ENCODE measurements around the gene C1orf50. TPM values are rescaled to one million over a fixed set of nuclear protein-coding genes. Genes with fewer than 3 reads are reported as not detected.

C1orf50 gene
- total RNA-seq, 1 experiment from 2014 or later: 3.4 TPM

DNA sequence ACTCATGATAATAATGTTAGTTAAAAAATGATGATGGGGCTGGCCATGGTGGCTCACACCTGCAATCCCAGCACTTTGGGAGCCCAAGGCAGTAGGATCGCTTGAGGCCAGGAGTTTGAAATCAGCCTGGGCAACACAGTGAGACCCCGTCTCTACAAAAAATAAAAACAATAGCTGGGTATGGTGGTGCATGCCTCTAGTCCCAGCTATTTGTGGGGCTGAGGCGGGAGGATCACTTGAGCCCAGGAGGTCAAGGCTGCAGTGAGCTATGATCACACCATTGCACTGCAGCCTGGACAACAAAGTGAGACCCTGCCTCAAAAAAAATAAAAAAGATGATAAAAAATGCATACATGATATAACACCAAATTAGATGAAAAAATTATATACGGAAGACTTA, 5.5 kb upstream of the C1orf50 start:
- CTCF ChIA-PET: no interaction called here
- Histone ChIP-seq H4K20me1 (ENCODE audit: low read length) (peaks cover 6% of the 10 kb centered on the region; the same call in 1 of the 2 replicates), H3K79me2 (ENCODE audit: low read length) (peaks cover 23% of the 10 kb centered on the region), H3K9me2 (replicated peaks; ENCODE audit: low read length) (no peaks in the 10 kb centered on the region), H2AFZ (ENCODE audit: low read length) (no peak overlapping the region), H3K9me3 (ENCODE audit: low read length) (no peaks in the 10 kb centered on the region), H3F3A (ENCODE audit: low read length, unreplicated experiment) (no peaks in the 10 kb centered on the region), H3K4me3 (ENCODE audit: low read length) (no peak overlapping the region), H3K27ac (ENCODE audit: low read length) (no peak overlapping the region), H3K36me3 (ENCODE audit: low read depth, low read length) (no peaks in the 10 kb centered on the region; the same call in 1 of the 2 replicates), H3K4me1 (ENCODE audit: insufficient read depth, low read length) (peaks cover 11% of the 10 kb centered on the region), H3K27me3 (ENCODE audit: low read length) (no peaks in the 10 kb centered on the region), H3K4me2 (ENCODE audit: low read length) (no peak overlapping the region), H3K9ac (ENCODE audit: low read length) (no peak overlapping the region)
- DNase-seq: no peak
- ATAC-seq: no peak
- TF ChIP-seq EZH2 (IDR thresholded peaks at IDR 0.05; ENCODE audit: low read length, unreplicated experiment) (no peak), EZH2phosphoT487 (IDR thresholded peaks at IDR 0.05; ENCODE audit: borderline replicate concordance, low read length) (no peak)
- TF ChIP-seq, protein P1, sequence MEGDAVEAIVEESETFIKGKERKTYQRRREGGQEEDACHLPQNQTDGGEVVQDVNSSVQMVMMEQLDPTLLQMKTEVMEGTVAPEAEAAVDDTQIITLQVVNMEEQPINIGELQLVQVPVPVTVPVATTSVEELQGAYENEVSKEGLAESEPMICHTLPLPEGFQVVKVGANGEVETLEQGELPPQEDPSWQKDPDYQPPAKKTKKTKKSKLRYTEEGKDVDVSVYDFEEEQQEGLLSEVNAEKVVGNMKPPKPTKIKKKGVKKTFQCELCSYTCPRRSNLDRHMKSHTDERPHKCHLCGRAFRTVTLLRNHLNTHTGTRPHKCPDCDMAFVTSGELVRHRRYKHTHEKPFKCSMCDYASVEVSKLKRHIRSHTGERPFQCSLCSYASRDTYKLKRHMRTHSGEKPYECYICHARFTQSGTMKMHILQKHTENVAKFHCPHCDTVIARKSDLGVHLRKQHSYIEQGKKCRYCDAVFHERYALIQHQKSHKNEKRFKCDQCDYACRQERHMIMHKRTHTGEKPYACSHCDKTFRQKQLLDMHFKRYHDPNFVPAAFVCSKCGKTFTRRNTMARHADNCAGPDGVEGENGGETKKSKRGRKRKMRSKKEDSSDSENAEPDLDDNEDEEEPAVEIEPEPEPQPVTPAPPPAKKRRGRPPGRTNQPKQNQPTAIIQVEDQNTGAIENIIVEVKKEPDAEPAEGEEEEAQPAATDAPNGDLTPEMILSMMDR (conservative IDR thresholded peaks at IDR 0.05; ENCODE audit: low read depth, low read length): no peak
- BruUV-seq (replicated peaks): no TSS peak
- POLR2A ChIA-PET (ENCODE audit: unreplicated experiment): no interaction called here
- intact Hi-C loops (cut with micrococcal nuclease): loop anchor here (10.0 kb wide), 2 partner anchors 187 to 427 kb away; partner anchors contain the start of gene FOXJ3

DNA sequence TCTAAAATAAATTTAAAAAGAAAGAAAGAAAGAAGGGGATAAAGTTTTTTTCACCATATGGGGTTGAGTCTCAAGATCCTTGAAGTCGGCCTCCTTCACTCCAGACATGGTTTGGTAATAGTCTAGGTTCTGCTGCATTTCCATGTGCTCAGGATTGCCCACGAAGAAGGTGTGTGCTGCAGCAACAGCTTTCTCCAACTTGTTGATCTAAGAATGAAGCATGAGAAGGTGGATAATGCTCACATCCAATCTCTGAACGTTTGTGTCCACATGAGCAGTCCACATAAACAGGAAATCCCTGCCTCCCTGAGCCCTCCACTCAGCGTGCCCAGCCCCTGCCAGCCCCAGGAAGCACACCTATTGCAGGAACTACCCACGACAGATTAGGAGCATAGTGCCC, 4.8 kb upstream of the C1orf50 start:
- POLR2A ChIA-PET (ENCODE audit: unreplicated experiment): no interaction called here
- TF ChIP-seq, protein P1 (conservative IDR thresholded peaks at IDR 0.05; ENCODE audit: low read depth, low read length): no peak
- TF ChIP-seq EZH2 (IDR thresholded peaks at IDR 0.05; ENCODE audit: low read length, unreplicated experiment) (no peak), EZH2phosphoT487 (IDR thresholded peaks at IDR 0.05; ENCODE audit: borderline replicate concordance, low read length) (no peak)
- DNase-seq: no peak
- Histone ChIP-seq H2AFZ (ENCODE audit: low read length) (no peak overlapping the region), H3K4me1 (ENCODE audit: insufficient read depth, low read length) (peaks cover 11% of the 10 kb centered on the region), H3F3A (ENCODE audit: low read length, unreplicated experiment) (no peaks in the 10 kb centered on the region), H3K36me3 (ENCODE audit: low read depth, low read length) (no peaks in the 10 kb centered on the region; the same call in 1 of the 2 replicates), H3K4me3 (ENCODE audit: low read length) (no peak overlapping the region), H3K27ac (ENCODE audit: low read length) (no peak overlapping the region), H3K9me2 (replicated peaks; ENCODE audit: low read length) (no peaks in the 10 kb centered on the region), H3K9me3 (ENCODE audit: low read length) (no peaks in the 10 kb centered on the region), H3K9ac (ENCODE audit: low read length) (no peak overlapping the region), H3K4me2 (ENCODE audit: low read length) (no peak overlapping the region), H3K79me2 (ENCODE audit: low read length) (peaks cover 25% of the 10 kb centered on the region), H4K20me1 (ENCODE audit: low read length) (peaks cover 6% of the 10 kb centered on the region; the same call in 1 of the 2 replicates), H3K27me3 (ENCODE audit: low read length) (no peaks in the 10 kb centered on the region)
- no TSS peak for BruUV-seq (replicated peaks)
- intact Hi-C loops (cut with micrococcal nuclease): loop anchor here (10.0 kb wide), 2 partner anchors 187 to 427 kb away; partner anchors contain the start of gene FOXJ3
- CTCF ChIA-PET: no interaction called here
- ATAC-seq: no peak

DNA sequence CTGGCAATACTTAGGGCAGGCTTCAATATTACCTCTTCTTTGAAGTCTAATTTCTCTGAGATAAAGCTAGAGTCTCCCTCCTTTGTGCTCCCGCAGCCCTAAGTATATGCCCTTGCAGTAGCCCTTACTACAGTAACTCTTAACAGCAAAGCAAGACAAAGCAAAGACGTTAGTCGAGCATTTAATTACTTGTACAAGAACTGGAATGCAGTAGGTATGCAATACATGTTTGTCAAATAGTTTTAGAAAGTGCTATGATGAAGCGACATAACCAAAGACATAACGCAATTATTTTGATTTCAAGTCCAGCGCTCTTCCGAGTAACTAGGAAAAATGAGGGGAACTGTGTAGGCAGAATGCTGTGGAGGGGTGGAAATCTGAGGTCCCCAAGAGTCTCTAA, 1.8 kb upstream of the C1orf50 start:
- CTCF ChIA-PET: interaction anchor here (0.5 to 2.0 kb wide), 3 partner anchors 13 to 308 kb away, joined by 4 to 8 read pairs (median 6); no protein-coding TSS in a partner anchor

More for the DNA sequence above, 1.8 kb upstream of the C1orf50 start:
- intact Hi-C loops (cut with micrococcal nuclease): loop anchor here (5.0 to 10.0 kb wide), 3 partner anchors 52 to 430 kb away; partner anchors contain the start of genes ERMAP, FOXJ3 and SVBP
- DNase-seq: no peak
- H4K20me1 ChIP-seq (ENCODE audit: low read length): peaks cover 6% of the 10 kb centered on the region; the same call in 1 of the 2 replicates
- H3K4me1 ChIP-seq (ENCODE audit: insufficient read depth, low read length): peaks cover 22% of the 10 kb centered on the region
- peak overlapping the region; percentile 96 for H2AFZ ChIP-seq (ENCODE audit: low read length)
- peaks cover 55% of the 10 kb centered on the region for H3K79me2 ChIP-seq (ENCODE audit: low read length)
- no peaks in the 10 kb centered on the region for H3K9me2 ChIP-seq (replicated peaks; ENCODE audit: low read length)
- H3K9ac ChIP-seq (ENCODE audit: low read length): peak overlapping the region; percentile 37; the same call in 1 of the 2 replicates
- no peaks in the 10 kb centered on the region for H3K9me3 ChIP-seq (ENCODE audit: low read length)
- TSS peak; percentile 55 for BruUV-seq (replicated peaks)
- no peaks in the 10 kb centered on the region for H3F3A ChIP-seq (ENCODE audit: low read length, unreplicated experiment)
- H3K27me3 ChIP-seq (ENCODE audit: low read length): no peaks in the 10 kb centered on the region
- H3K36me3 ChIP-seq (ENCODE audit: low read depth, low read length): no peaks in the 10 kb centered on the region
- peak overlapping the region; percentile 78 for H3K4me2 ChIP-seq (ENCODE audit: low read length)
- no peak for ATAC-seq
- no peak for TF ChIP-seq EZH2phosphoT487 (IDR thresholded peaks at IDR 0.05; ENCODE audit: borderline replicate concordance, low read length)
- TF ChIP-seq EZH2 (IDR thresholded peaks at IDR 0.05; ENCODE audit: low read length, unreplicated experiment): no peak
- TF ChIP-seq, protein P1 (conservative IDR thresholded peaks at IDR 0.05; ENCODE audit: low read depth, low read length): no peak
- H3K27ac ChIP-seq (ENCODE audit: low read length): no peak overlapping the region
- peak overlapping the region; percentile 89 for H3K4me3 ChIP-seq (ENCODE audit: low read length)
- POLR2A ChIA-PET (ENCODE audit: unreplicated experiment): interaction anchor here (0.6 kb wide), 1 partner anchor 54 kb away, joined by 4 read pairs; no protein-coding TSS in a partner anchor

Measured in PC-3 (cell line).